Choroid plexus epithelial cell (primary cell): ENCODE measurements around the gene CFAP100.

Source experiments
- DNase-seq: peaks from one replicate; pipeline ENCODE4 v3.0.0-alpha.2; 2010; ENCODE audit warnings: low read depth
- H3K4me3 ChIP-seq: 2 replicates; pipeline ENCODE4 v1.5.1; 2011; ENCODE audit warnings: low read depth, mild to moderate bottlenecking, control low read depth, low read length, moderate library complexity
- CTCF ChIP-seq: conservative IDR thresholded peaks from 2 replicates; pipeline ENCODE4 v1.5.1; 2011; ENCODE audit warnings: low read depth, mild to moderate bottlenecking, control low read depth, inconsistent platforms, low read length, moderate library complexity

The CFAP100 gene

DNA sequence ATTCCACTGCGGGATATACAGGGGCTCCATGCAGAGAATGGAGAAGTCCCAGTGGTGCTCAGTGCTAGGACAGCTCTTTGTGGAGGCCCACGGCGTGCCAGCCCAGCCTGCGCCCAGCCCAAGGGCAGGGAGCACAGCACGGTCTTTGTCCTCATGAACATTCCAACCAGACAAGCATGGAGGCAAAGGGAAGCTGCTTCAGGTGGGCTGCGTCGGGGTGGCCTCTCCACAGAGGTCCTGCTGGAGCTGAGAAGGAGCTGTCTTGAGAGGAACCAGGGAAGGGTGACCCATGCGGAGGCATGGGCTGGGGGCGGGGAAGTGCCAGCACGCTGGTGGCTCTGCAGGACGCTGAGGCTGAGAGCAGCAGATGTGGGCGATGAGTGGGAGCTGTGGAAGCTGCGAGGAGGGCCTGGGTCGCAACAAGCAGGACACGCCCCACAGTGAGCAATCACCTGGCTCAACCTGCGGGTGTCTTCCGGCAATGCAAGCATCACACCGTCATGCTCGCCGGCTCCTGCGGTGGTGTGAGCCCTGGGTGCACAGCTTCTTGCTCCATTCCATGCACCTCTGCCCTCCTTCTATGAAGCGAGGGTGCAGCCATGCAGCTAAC lies 23.5 kb upstream of the CFAP100 start:
- H3K4me3 ChIP-seq: no peak overlapping the region
- no peak for TF ChIP-seq CTCF
- DNase-seq: no peak

DNA sequence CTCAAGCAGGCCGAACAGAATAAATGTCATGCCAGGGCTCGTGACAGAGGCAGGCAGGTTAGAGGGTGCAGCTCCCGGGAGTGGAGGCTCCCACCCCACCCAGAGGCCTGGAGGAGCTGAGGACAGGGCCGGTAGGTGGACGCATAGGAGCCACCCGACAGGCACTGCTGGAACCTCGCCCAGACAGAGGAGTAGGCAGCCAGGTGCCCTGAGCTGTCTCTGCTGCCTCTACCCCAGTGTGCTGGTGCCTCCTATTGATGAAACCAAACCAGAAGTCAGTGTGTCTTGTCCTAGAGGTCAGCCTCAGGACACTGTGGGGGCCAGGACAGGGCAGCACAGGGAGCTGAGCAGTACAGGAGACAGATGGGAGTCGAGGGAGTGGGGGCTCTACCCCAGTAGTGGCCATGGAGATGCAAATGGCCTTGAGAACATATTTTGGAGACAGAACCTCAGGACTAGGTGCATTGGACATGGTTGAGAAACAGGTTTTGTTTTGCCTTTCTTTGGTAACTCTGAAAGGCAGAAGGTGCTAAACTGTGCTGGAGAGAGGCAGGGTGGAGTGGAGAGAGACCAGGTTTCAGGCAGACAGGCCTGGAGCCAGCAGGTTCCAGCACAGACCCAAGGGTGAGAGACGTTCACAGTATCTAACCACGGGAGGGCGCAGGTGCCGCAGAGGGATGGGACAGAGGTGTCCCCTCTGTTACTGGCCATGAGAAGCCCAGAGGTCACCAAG lies 22.1 kb upstream of the CFAP100 start:
- DNase-seq: no peak
- no peak for TF ChIP-seq CTCF
- no peak overlapping the region for H3K4me3 ChIP-seq

GRCh38 chr3:126373146-126373613 lies 21.5 kb upstream of the CFAP100 start:
- H3K4me3 ChIP-seq: no peak overlapping the region
- no peak for DNase-seq
- TF ChIP-seq CTCF: no peak

GRCh38 chr3:126373682-126374601 lies 20.8 kb upstream of the CFAP100 start:
- peak; percentile 56 for DNase-seq
- no peak overlapping the region for H3K4me3 ChIP-seq
- TF ChIP-seq CTCF: no peak

GRCh38 chr3:126375835-126376331 lies 18.8 kb upstream of the CFAP100 start:
- DNase-seq: no peak
- H3K4me3 ChIP-seq: no peak overlapping the region
- TF ChIP-seq CTCF: no peak

DNA sequence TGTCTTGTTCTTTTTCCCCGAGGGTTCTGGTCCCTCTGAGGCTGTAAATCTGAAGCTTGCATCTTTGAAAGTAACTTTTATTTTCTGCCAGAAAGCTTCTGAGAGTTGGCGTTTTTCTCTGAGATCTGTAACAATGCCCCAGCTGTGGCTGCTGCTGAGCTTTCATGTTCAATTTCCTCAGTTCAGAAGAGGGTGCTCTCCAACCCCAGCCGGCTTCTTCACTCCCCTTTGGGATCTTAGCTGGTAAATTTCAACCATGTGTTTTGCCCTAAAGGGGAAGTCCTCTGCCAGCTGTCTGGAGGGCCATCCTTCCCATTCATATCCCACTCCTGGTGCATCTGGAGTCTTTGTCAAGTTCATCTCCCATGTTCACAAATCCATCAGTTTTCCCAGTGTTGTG lies 18.3 kb upstream of the CFAP100 start:
- DNase-seq: no peak
- H3K4me3 ChIP-seq: no peak overlapping the region
- TF ChIP-seq CTCF: no peak
